ENCODE measurements around the gene PLXDC1.

- TF ChIP-seq CTCF (IDR thresholded peaks at IDR 0.05) (no peak), POLR2A (IDR thresholded peaks at IDR 0.05) (no peak)
Observed at GRCh38 chr17:39027455-39028035, 123.9 kb downstream of the PLXDC1 start.
